Caco-2 (cell line): ENCODE results near the gene FAM171A2. TPM values are rescaled to one million over a fixed set of nuclear protein-coding genes. Genes with fewer than 3 reads are reported as not detected.
"Not testable (repeated sequence)": the region's sequence is repeated elsewhere in the genome, so short reads cannot be mapped to it uniquely, and the experiment has no call there.

Experiments used
- BruUV-seq: library from RNA; stranded (reverse); fragments of 400-500 nt; replicated peaks from 2 replicates; lab custom pipeline; 2021; lab: Mats Ljungman, UMichigan
- CTCF ChIA-PET: fragments of 300-600 bp; sonication (Branson Sonifier 250); formaldehyde crosslinking; loops from one replicate; lab custom pipeline; 2022; ENCODE audit warnings: antibody characterized with exemption; lab: Charles Lee
- POLR2A ChIA-PET: fragments of 300-600 bp; sonication (Branson Sonifier 250); formaldehyde crosslinking; loops from one replicate; lab custom pipeline; 2022; ENCODE audit warnings: antibody characterized with exemption; lab: Charles Lee
- DNase-seq, 2 experiments: peaks; one replicate each; pipeline versions ENCODE4 v3.0.0 to v3.0.0-alpha.2; 2020 to 2022
- H3K27me3 ChIP-seq: replicated peaks from 2 replicates; pipeline ENCODE4 v1.6.0; 2011; ENCODE audit warnings: low read length; ENCODE audit not compliant: control insufficient read depth, insufficient read depth
- H3K36me3 ChIP-seq: 2 replicates; pipeline ENCODE4 v1.5.1; 2011; ENCODE audit warnings: low read length; ENCODE audit not compliant: control insufficient read depth, insufficient read depth
- H3K4me1 ChIP-seq: fragments of 250-450 bp; sonication (Bioruptor Pico); 2 replicates; pipeline ENCODE4 v1.5.1; 2020; ENCODE audit warnings: mild to moderate bottlenecking
- H3K4me3 ChIP-seq: 2 replicates; pipeline ENCODE4 v1.5.1; 2011; ENCODE audit warnings: low read depth, mild to moderate bottlenecking, control low read depth, low read length
- H3K9me3 ChIP-seq: fragments of 250-450 bp; sonication (Bioruptor Pico); 2 replicates; pipeline ENCODE4 v1.5.1; 2020; ENCODE audit warnings: mild to moderate bottlenecking, moderate library complexity
- H3K27ac Mint-ChIP-seq: one replicate; pipeline ENCODE4 v1.8.0; 2022; ENCODE audit warnings: mixed read lengths; ENCODE audit not compliant: unreplicated experiment
- H3K27me3 Mint-ChIP-seq: one replicate; pipeline ENCODE4 v1.8.0; 2022; ENCODE audit warnings: mixed read lengths; ENCODE audit not compliant: insufficient read depth, unreplicated experiment
- H3K36me3 Mint-ChIP-seq: one replicate; pipeline ENCODE4 v1.8.0; 2022; ENCODE audit warnings: mild to moderate bottlenecking, mixed read lengths; ENCODE audit not compliant: insufficient read depth, unreplicated experiment
- H3K4me1 Mint-ChIP-seq: one replicate; pipeline ENCODE4 v1.8.0; 2022; ENCODE audit warnings: low read depth, mixed read lengths; ENCODE audit not compliant: unreplicated experiment
- H3K4me3 Mint-ChIP-seq: one replicate; pipeline ENCODE4 v1.8.0; 2022; ENCODE audit warnings: mild to moderate bottlenecking, moderate library complexity, mixed read lengths; ENCODE audit not compliant: unreplicated experiment
- H3K9me3 Mint-ChIP-seq: one replicate; pipeline ENCODE4 v1.8.0; 2022; ENCODE audit warnings: mixed read lengths; ENCODE audit not compliant: unreplicated experiment
- CTCF ChIP-seq, 2 experiments: fragments of 200-600 bp in 1 of 2; IDR thresholded peaks; 1 replicate in 1 of 2; 2 replicates in 1 of 2; pipeline versions ENCODE4 v1.5.1 to v1.8.0; 2011 to 2022; ENCODE audit warnings: antibody characterized with exemption in 1 of 2, control low read depth in 1 of 2, inconsistent platforms in 1 of 2, low read depth in 1 of 2, low read length in 1 of 2, mild to moderate bottlenecking in 1 of 2, moderate library complexity in 1 of 2; ENCODE audit not compliant: insufficient read depth in 1 of 2, severe bottlenecking in 1 of 2, unreplicated experiment in 1 of 2
- intact Hi-C: fragments of 100-400 bp; cut with micrococcal nuclease; formaldehyde crosslinking; loops from one replicate; pipeline ENCODE4 v1.10.0; 2022; ENCODE audit not compliant: unreplicated experiment
- total RNA-seq: library from RNA; stranded (reverse); gene quantifications from 2 replicates; pipeline ENCODE4 v1.2.3, GENCODE V29; 2022

The FAM171A2 gene
- total RNA-seq, 1 experiment from 2014 or later, result 3.6 TPM

GRCh38 chr17:44367231-44367979 lies 3.8 kb upstream of the FAM171A2 start:
- H3K4me1 Mint-ChIP-seq, result no peaks in the 10 kb centered on the region
- H3K27me3 ChIP-seq, result 0 out of 2 replicates have a peak, but pooled peaks cover 1% of the 10 kb centered on the region
- H3K27me3 Mint-ChIP-seq, result peaks cover 10% of the 10 kb centered on the region
- H3K4me1 ChIP-seq, result no peaks in the 10 kb centered on the region
- CTCF ChIA-PET, result interaction anchor here (0.5 kb wide), 1 partner anchor 364 kb away, joined by 5 read pairs; no protein-coding TSS in a partner anchor
- no peak for DNase-seq
- H3K36me3 ChIP-seq, result no peaks in the 10 kb centered on the region
- H3K36me3 Mint-ChIP-seq, result no peaks in the 10 kb centered on the region
- POLR2A ChIA-PET, result interaction anchor here (0.6 kb wide), 1 partner anchor 66 kb away, joined by 3 read pairs; no protein-coding TSS in a partner anchor
- no TSS peak for BruUV-seq
- no peak overlapping the region for H3K4me3 Mint-ChIP-seq
- no peaks in the 10 kb centered on the region for H3K9me3 ChIP-seq
- H3K27ac Mint-ChIP-seq, result no peak overlapping the region
- H3K4me3 ChIP-seq, result no peak overlapping the region
- no peak for TF ChIP-seq CTCF (IDR thresholded peaks at IDR 0.05; ENCODE audit: insufficient read depth in 1 of 2, low read depth in 1 of 2, low read length in 1 of 2, severe bottlenecking in 1 of 2, unreplicated experiment in 1 of 2)
- no peaks in the 10 kb centered on the region for H3K9me3 Mint-ChIP-seq
- intact Hi-C loops, result no loop called here

GRCh38 chr17:44365051-44365450 lies 1.4 kb upstream of the FAM171A2 start:
- BruUV-seq, H3K36me3 Mint-ChIP-seq, intact Hi-C loops, DNase-seq, H3K36me3 ChIP-seq, H3K27me3 Mint-ChIP-seq, H3K9me3 ChIP-seq, H3K4me3 ChIP-seq, POLR2A ChIA-PET, H3K27me3 ChIP-seq, H3K9me3 Mint-ChIP-seq, H3K27ac Mint-ChIP-seq: not testable (repeated sequence)
- H3K4me1 ChIP-seq, result peaks cover 10% of the 10 kb centered on the region; the same call in 1 of the 2 replicates
- CTCF ChIA-PET, result interaction anchor here (0.6 kb wide), 1 partner anchor 23 kb away, joined by 4 read pairs; no protein-coding TSS in a partner anchor
- peak overlapping the region; percentile 70 for H3K4me3 Mint-ChIP-seq
- peaks cover 17% of the 10 kb centered on the region for H3K4me1 Mint-ChIP-seq

- CTCF ChIA-PET, result interaction anchor here (0.6 to 1.9 kb wide), 13 partner anchors 9 to 1434 kb away, joined by 3 to 13 read pairs (median 7); partner anchors contain the start of genes GRN and SLC25A39
- peaks cover 17% of the 10 kb centered on the region for H3K4me1 Mint-ChIP-seq
- no peak for TF ChIP-seq CTCF (IDR thresholded peaks at IDR 0.05; ENCODE audit: insufficient read depth in 1 of 2, low read depth in 1 of 2, low read length in 1 of 2, severe bottlenecking in 1 of 2, unreplicated experiment in 1 of 2)
- POLR2A ChIA-PET, result interaction anchor here (0.6 to 1.0 kb wide), 5 partner anchors 10 to 900 kb away, joined by 3 to 7 read pairs (median 5); no protein-coding TSS in a partner anchor
- no peak overlapping the region for H3K27ac Mint-ChIP-seq
- Histone ChIP-seq H3K27me3 (0 out of 2 replicates have a peak, but pooled peaks cover 1% of the 10 kb centered on the region), H3K9me3 (no peaks in the 10 kb centered on the region), H3K4me1 (peaks cover 10% of the 10 kb centered on the region; the same call in 1 of the 2 replicates), H3K36me3 (no peaks in the 10 kb centered on the region), H3K4me3 (peak overlapping the region; percentile 69)
- no TSS peak for BruUV-seq
- peak; percentile 37 to 38 for DNase-seq
- no peaks in the 10 kb centered on the region for H3K9me3 Mint-ChIP-seq
- H3K36me3 Mint-ChIP-seq, result no peaks in the 10 kb centered on the region
- peaks cover 7% of the 10 kb centered on the region for H3K27me3 Mint-ChIP-seq
- intact Hi-C loops, result no loop called here
- H3K4me3 Mint-ChIP-seq, result peak overlapping the region; percentile 70
Observed at GRCh38 chr17:44362949-44363612, 572 bp downstream of the FAM171A2 start.
